ENCODE results near the gene TSC2.

TSC2 gene

GRCh38 chr16:2007081-2007836 is 40.5 kb upstream of the TSC2 start:
- TF ChIP-seq, protein P1, sequence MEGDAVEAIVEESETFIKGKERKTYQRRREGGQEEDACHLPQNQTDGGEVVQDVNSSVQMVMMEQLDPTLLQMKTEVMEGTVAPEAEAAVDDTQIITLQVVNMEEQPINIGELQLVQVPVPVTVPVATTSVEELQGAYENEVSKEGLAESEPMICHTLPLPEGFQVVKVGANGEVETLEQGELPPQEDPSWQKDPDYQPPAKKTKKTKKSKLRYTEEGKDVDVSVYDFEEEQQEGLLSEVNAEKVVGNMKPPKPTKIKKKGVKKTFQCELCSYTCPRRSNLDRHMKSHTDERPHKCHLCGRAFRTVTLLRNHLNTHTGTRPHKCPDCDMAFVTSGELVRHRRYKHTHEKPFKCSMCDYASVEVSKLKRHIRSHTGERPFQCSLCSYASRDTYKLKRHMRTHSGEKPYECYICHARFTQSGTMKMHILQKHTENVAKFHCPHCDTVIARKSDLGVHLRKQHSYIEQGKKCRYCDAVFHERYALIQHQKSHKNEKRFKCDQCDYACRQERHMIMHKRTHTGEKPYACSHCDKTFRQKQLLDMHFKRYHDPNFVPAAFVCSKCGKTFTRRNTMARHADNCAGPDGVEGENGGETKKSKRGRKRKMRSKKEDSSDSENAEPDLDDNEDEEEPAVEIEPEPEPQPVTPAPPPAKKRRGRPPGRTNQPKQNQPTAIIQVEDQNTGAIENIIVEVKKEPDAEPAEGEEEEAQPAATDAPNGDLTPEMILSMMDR (IDR thresholded peaks at IDR 0.05), result no peak

DNA sequence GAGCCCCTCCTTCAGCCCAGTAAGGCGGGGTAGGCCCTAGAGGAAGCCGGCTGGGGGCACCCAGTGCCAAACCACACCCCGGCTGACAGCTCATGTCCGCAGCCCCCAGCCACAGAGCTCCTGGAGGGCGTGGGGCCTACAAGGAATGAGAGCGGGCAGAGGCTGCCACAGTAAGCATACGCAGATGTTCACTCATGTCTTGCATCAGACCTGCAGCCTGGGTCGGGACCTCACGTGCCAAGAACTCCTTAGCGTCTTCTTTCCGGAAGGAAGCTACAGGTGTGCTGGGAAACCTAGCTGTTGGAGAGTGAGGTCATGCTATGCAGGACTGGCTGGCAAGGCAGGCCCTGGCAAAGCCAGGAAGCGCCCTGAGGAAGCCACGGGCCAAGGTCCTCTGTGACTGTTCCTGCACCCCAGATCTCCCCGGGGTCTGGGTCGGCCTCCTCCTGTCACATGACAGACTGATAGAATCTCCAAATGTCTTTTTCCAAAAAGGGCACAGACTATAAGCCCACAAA is 39.7 kb upstream of the TSC2 start:
- TF ChIP-seq, protein P1 (IDR thresholded peaks at IDR 0.05), result no peak

GRCh38 chr16:2008631-2009163 is 39.1 kb upstream of the TSC2 start:
- TF ChIP-seq, protein P1 (IDR thresholded peaks at IDR 0.05), result no peak

DNA sequence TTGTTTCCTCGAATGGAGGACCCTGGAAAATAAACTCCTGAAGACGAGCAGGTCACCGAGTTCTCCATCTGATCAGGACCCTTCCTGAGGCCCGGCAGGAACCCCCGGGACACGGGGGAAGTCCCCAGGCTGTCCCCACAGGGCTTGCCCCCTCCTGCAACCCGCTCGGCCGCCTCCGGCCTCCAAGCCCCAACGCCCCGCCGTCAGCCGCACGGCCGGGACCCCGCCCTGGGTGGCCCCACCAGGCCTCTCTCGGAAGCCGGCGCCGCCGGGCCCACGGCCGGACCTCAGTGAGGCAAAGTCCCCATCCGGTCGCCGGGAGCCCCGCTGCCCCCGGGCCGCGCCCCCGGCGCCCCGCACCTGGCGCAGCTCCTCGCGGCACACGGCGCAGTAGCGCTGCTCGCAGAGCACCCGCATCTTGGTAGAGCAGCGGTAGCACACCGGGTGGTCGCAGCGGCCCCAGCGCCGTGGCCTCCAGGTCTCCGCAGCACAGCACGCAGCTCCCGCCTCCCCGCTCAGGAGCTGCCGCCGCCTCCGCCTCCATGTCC is 38.5 kb upstream of the TSC2 start:
- TF ChIP-seq, protein P1 (IDR thresholded peaks at IDR 0.05), result no peak

GRCh38 chr16:2009791-2010510 is 37.8 kb upstream of the TSC2 start, which contains the start of gene ZNF598:
TSS of gene ZNF598 (minus strand) at chr16:2009821.
- TF ChIP-seq, protein P1 (IDR thresholded peaks at IDR 0.05), result no peak

DNA sequence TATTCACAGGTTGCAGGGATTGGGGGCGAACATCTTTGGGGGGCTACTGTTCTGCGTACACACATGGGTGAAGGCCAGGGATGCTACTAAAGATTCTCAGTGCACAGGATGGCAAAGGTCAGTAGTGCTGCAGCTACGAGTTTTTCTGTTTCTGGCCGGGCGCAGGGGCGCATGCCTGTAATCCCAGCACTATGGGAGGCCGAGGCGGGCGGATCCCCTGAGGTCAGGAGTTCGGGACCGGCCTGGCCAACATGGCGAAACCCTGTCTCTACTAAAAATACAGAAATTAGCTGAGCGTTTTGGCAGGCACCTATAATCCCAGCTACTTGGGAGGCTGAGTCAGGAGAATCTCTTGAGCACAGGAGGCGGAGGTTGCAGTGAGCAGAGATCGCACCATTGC is 34.3 kb upstream of the TSC2 start:
- TF ChIP-seq, protein P1 (IDR thresholded peaks at IDR 0.05), result no peak

- TF ChIP-seq, protein P1 (IDR thresholded peaks at IDR 0.05), result no peak
Observed at GRCh38 chr16:2015117-2015946, 32.5 kb upstream of the TSC2 start.

Measured in LNCAP (cell line).